GM10248 (cell line): ENCODE measurements around the gene PLP2.

Experiments
- CTCF ChIA-PET: fragments of 300-600 bp; sonication (Branson Sonifier 250); formaldehyde crosslinking; extraction: SDS; loops from one replicate; lab custom pipeline; 2021; ENCODE audit warnings: antibody characterized with exemption; lab: Yijun Ruan, JAX
- POLR2A ChIA-PET: fragments of 350-650 bp; sonication (Branson Sonifier 250); formaldehyde crosslinking; extraction: SDS; loops from one replicate; lab custom pipeline; 2020; ENCODE audit warnings: antibody characterized with exemption; lab: Yijun Ruan, JAX
- DNase-seq: peaks from one replicate; pipeline ENCODE4 v3.0.0; 2012; ENCODE audit errors: extremely low spot score
- TF ChIP-seq, protein P1 (sequence below): IDR thresholded peaks from 2 replicates; pipeline ENCODE4 v1.5.1; 2012; ENCODE audit warnings: mild to moderate bottlenecking, low read depth; ENCODE audit errors: extremely low read depth, missing control alignments, control extremely low read depth

The PLP2 gene

DNA sequence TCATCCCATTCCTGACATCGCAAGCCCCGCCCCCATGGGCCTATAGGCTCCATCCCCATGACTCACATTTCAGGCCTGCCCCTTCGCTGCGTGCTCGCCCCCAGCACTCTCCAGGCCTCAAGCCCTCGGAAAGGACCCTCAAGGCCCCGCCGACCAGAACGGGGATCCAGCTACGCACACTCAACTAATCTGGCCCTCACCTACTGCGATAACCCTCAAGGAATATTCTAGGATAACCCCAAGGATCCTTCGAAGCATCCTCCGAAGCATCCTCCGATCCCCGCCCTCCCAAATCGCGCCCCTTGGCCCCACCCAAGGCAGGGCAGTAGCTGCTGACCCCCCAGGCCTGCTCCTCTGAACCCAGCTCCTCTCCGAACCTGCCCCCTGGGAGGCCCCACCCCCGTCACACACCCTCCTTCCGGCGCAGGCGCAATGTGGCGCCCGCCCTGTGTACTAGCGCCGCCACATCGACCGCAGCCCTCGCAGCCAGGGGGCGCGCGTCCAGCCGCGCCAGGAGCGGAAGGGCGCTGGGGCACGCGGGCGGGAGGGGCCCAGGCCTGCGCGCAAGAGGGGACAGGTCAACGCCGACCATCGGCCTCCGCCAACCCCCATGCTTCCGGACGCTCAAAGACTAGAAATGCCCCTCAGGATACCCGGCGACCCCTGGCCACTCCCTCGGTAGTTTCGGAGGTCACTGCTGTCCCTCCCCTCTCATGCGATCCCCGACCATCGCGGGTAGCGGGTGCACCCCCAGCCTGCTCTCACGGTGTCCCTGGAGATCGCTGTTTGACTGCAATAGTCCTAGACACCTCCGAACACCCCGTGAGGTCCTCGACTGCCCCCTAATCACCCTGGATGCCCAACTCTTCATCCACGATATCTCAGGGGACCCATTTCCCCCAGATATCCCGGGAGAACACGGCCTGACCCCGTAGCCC lies 15.5 kb upstream of the PLP2 start:
- ChIA-PET CTCF (interaction anchor here (0.6 to 3.3 kb wide), 20 partner anchors 8 to 550 kb away, joined by 3 to 28 read pairs (median 4); partner anchors contain the start of genes GRIPAP1, PLP2 and WDR45), POLR2A (interaction anchor here (0.5 kb wide), 1 partner anchor 82 kb away, joined by 3 read pairs; the partner anchor contains the start of gene PRAF2)
- TF ChIP-seq, protein P1, sequence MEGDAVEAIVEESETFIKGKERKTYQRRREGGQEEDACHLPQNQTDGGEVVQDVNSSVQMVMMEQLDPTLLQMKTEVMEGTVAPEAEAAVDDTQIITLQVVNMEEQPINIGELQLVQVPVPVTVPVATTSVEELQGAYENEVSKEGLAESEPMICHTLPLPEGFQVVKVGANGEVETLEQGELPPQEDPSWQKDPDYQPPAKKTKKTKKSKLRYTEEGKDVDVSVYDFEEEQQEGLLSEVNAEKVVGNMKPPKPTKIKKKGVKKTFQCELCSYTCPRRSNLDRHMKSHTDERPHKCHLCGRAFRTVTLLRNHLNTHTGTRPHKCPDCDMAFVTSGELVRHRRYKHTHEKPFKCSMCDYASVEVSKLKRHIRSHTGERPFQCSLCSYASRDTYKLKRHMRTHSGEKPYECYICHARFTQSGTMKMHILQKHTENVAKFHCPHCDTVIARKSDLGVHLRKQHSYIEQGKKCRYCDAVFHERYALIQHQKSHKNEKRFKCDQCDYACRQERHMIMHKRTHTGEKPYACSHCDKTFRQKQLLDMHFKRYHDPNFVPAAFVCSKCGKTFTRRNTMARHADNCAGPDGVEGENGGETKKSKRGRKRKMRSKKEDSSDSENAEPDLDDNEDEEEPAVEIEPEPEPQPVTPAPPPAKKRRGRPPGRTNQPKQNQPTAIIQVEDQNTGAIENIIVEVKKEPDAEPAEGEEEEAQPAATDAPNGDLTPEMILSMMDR, result peak; percentile 74
- peak; percentile 85 for DNase-seq

DNA sequence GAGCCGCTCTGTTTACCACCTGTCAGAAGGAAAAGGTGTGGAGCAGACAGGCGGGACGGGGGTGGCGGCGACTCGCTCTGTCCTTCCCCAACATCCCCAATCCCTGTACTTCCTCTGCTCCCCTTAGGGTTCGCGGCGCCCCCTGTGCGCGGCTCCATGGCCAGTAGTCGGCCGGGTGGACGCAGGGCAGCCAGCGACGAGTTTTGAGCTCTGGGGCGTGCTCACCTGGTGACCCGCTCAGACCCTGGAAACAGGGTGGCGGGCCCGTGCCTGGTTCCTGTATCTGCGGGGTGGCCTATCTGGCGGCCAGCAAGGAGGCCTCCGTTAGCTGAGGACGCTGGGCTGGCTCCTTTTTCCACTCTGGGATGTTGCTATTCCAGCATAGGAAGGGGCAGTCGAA lies 14.5 kb upstream of the PLP2 start:
- ChIA-PET CTCF (interaction anchor here (2.7 to 3.3 kb wide), 2 partner anchors 10 to 14 kb away, joined by 9 to 17 read pairs; no protein-coding TSS in a partner anchor), POLR2A (no interaction called here)
- TF ChIP-seq, protein P1, result no peak
- no peak for DNase-seq

DNA sequence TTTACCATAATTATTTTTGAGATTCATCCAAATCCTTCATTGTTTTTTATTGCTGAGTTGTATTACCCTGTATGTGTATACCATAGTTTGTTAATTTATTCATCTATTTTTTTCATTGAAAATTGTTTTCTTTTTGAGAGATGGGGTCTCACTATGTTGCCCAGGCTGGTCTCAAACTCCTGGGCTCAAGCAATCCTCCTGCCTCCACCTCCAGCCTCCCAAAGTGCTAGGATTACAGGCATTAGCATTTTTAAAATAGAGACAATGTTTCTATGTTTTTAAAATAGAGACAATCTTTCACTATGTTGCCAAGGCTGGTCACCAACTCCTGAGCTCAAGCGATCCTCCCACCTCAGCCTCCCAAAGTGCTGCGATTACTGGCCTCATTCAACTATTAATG lies 10.8 kb upstream of the PLP2 start:
- no peak for DNase-seq
- POLR2A ChIA-PET, result interaction anchor here (0.6 kb wide), 1 partner anchor 52 kb away, joined by 3 read pairs; no protein-coding TSS in a partner anchor
- CTCF ChIA-PET, result no interaction called here
- TF ChIP-seq, protein P1, result no peak

DNA sequence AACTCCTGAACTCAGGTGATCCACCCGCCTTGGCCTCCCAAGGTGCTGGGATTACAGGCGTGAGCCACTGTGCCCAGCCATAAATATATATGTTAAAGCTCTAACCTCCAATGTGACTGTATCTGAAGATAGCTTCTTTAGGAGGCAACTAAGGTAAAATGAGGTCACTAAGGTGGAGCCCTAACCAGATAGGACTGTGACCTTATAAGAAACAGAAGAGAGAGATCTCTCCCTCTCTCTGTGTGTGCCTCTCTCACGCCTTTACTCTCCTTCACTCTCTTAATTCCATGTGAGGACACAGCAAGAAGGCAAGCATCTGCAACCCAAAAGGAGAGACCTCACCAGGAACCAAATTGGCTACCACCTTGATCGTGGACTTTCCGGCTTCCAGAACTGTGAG lies 10.1 kb upstream of the PLP2 start:
- ChIA-PET POLR2A (interaction anchor here (0.6 kb wide), 1 partner anchor 52 kb away, joined by 3 read pairs; no protein-coding TSS in a partner anchor), CTCF (no interaction called here)
- no peak for DNase-seq
- TF ChIP-seq, protein P1, result no peak

DNA sequence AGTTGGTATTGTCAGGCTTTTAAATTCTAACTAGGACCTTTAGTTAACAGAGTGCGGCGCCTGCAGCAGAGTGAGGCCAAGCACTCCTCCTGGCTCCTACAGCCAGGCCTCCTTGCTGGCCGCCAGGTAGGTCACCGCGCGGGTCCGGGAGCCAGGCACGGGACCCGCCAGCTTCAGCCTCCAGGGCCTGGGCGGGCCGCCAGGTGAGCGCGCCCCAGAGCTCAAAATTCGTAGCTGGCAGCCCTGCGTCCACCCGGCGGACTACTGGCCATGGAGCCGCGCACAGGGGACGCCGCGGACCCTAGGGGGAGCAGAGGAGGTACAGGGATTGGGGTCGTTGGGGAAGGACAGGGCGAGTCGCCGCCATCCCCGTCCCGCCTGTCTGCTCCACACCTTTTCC lies 9.1 kb upstream of the PLP2 start, which contains the start of gene MAGIX:
TSS of gene MAGIX (plus strand) at position 139 of the 400 bp plus-strand sequence. CDS start at position 271, 132 bp downstream.
- ChIA-PET POLR2A (no interaction called here), CTCF (no interaction called here)
- TF ChIP-seq, protein P1, result no peak
- DNase-seq, result no peak

DNA sequence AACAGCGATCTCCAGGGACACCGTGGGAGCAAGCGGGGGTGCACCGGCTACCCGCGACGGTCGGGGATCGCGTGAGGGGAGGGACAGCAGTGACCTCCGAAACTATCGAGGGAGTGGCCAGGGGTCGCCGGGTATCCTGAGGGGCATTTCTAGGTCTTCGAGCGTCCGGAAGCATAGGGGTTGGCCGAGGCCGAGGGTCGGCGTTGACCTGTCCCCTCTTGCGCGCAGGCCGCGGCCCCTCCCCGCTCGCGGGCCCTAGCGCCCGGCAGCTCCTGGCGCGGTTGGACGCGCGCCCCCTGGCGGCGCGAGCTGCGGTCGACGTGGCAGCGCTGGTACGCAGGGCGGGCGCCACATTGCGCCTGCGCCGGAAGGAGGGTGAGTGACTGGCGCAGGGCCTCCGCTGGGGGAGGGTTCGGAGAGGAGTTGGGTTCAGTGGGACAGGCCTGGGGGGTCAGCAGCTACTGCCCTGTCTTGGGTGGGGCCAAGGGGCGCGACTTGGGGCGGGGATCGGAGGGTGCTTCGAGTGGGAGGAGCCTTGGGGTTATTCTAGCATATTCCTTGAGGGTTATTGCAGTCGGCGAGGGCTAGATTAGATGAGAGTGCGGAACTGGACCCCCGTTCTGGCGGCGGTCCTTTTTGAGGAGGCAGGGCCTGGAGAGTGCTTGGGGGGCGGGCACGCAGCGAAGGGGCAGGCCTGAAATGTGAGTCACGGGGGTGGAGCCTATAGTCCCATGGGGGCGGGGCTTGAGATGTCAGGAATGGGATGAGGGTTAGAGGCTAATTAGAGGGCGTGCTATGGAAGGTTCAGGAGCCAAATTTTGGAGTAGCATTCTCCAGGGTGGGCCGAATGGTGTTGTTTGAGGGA lies 7.9 kb upstream of the PLP2 start:
- TF ChIP-seq, protein P1, result peak; percentile 69
- ChIA-PET CTCF (interaction anchor here (0.7 to 2.6 kb wide), 7 partner anchors 9 to 122 kb away, joined by 3 to 17 read pairs (median 4); partner anchors contain the start of gene PLP2), POLR2A (no interaction called here)
- DNase-seq, result peak; percentile 82
